NT2/D1 (cell line): Measurements from ENCODE around the gene ADAMTS16.

ENCODE experiments used
- SUZ12 ChIP-seq: IDR thresholded peaks from 2 replicates; pipeline ENCODE4 v1.6.1; 2011; ENCODE audit not compliant: insufficient read length, insufficient read depth; ENCODE audit errors: extremely low read depth
- YY1 ChIP-seq: IDR thresholded peaks from 2 replicates; pipeline ENCODE4 v1.6.1; 2011; ENCODE audit not compliant: insufficient read length, insufficient read depth

DNA sequence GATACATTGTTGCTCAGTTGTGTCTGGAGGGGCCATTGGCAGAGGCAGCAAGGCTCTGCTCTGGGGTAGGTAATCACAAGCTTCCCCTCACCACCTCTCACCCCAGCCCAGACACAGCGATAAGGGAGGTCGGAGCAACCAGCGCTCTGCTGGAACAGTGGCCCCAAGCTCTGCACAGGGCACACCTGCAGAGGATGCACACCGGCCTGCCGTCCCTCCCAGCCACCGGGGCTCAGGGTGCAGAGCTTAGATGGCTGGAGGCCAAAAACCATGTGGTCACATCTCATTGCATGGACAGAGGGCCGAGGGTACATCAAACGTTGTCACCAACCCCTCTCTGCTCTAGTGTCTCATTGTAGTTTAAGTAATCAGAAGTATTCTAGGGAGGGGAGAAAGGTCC, 187.0 kb downstream of the ADAMTS16 start:
- TF ChIP-seq YY1 (no peak), SUZ12 (no peak)
